Measurements from ENCODE around the gene XBP1. TPM values are rescaled to one million over a fixed set of nuclear protein-coding genes. Genes with fewer than 3 reads are reported as not detected.

XBP1 gene
- 16.8 and 18.2 TPM in 2 replicates for total RNA-seq
- 75.5 TPM for total RNA-seq (2013)
- polyA plus RNA-seq, result 69.8 and 81.9 TPM in 2 replicates
- 404 and 456 TPM in 2 replicates for polyA minus RNA-seq

DNA sequence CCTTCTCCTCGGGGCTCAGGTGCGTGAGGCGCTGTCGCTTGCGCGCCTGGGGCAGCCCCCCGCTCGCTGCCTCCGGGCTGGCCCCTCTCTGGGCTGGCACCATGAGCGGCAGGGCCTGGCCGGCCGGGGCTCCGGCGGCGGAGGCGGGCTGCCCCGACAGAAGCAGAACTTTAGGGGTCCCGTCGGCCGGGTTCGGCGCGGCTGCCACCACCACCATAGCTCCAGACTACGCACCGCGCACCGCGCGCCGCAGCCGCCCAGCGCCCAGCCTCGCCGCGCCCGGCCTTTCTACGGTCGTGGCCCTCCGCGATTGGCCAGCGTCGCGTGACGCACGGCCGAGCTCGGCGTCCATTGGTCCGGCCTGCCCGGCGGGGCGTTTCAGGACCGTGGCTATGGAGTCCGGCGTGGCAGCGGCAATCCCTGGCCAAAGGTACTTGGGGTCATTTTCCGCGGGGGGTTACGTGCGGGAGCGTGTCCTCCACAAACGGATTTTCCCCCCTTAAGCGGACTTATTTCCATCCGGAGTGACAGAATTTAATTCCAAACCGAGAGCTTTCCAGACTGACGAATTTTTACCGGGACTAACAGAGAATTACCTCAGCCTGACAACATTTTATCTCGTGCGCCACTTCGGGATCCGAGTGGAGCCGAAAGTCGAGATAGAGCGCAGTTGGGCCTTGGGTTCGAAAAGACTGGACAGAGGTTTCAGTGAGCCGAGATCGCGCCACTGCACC is at the start of gene XBP1:
Gene XBP1, minus strand, starts transcription at position 262 of the 734 bp plus-strand sequence.
- no peaks in the 10 kb centered on the region for H3K27me3 ChIP-seq (replicated peaks in 1 of 4; ENCODE audit: control extremely low read depth in 1 of 4, control insufficient read depth in 3 of 4, insufficient read depth in 4 of 4, low read length in 3 of 4)
- CTCF ChIA-PET, result interaction anchor here (0.9 to 2.4 kb wide), 6 partner anchors 11 to 59 kb away, joined by 3 to 13 read pairs (median 4); partner anchors contain the start of genes CCDC117, CHEK2 and HSCB
- peak within 1 kb of the TSS; percentile 98 for H3K4me3 Mint-ChIP-seq
- peaks cover 6 to 15% of the 10 kb centered on the region in 2 experiments for H3K36me3 ChIP-seq (replicated peaks in 1 of 2; ENCODE audit: control extremely low read depth in 1 of 2, control insufficient read depth in 1 of 2, extremely low read depth in 1 of 2, insufficient read depth in 2 of 2, low read length in 1 of 2)
- peaks cover 51% of the 10 kb centered on the region for H3K4me1 Mint-ChIP-seq
- under 1% methylated on average over 75 of the region's 78 CpGs for WGBS (ENCODE audit: insufficient coverage)
- POLR2A ChIA-PET, result interaction anchor here (0.7 to 1.6 kb wide), 5 partner anchors 9 to 881 kb away, joined by 3 to 8 read pairs (median 3); no protein-coding TSS in a partner anchor
- DNase-seq, result peak; percentile 94
- no peaks in the 10 kb centered on the region for H3K27me3 Mint-ChIP-seq
- H3K27ac ChIP-seq (ENCODE audit: low read length in 2 of 2), result peak within 1 kb of the TSS; percentile 63 to 96
- peaks cover 29% of the 10 kb centered on the region for H3K79me2 ChIP-seq (ENCODE audit: control insufficient read depth, insufficient read depth, low read length)
- H2AFZ ChIP-seq (ENCODE audit: insufficient read depth, low read depth, low read length, poor library complexity, severe bottlenecking), result peak within 1 kb of the TSS; percentile 82
- H3K9me3 ChIP-seq (ENCODE audit: control extremely low read depth in 1 of 3, control insufficient read depth in 2 of 3, insufficient read depth in 1 of 3, low read length in 2 of 3), result no peaks in the 10 kb centered on the region
- H3K9ac ChIP-seq (ENCODE audit: low read length), result peak within 1 kb of the TSS; percentile 99
- H3K9me3 Mint-ChIP-seq (ENCODE audit: insufficient read depth), result no peaks in the 10 kb centered on the region
- TF ChIP-seq, protein P1, sequence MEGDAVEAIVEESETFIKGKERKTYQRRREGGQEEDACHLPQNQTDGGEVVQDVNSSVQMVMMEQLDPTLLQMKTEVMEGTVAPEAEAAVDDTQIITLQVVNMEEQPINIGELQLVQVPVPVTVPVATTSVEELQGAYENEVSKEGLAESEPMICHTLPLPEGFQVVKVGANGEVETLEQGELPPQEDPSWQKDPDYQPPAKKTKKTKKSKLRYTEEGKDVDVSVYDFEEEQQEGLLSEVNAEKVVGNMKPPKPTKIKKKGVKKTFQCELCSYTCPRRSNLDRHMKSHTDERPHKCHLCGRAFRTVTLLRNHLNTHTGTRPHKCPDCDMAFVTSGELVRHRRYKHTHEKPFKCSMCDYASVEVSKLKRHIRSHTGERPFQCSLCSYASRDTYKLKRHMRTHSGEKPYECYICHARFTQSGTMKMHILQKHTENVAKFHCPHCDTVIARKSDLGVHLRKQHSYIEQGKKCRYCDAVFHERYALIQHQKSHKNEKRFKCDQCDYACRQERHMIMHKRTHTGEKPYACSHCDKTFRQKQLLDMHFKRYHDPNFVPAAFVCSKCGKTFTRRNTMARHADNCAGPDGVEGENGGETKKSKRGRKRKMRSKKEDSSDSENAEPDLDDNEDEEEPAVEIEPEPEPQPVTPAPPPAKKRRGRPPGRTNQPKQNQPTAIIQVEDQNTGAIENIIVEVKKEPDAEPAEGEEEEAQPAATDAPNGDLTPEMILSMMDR (IDR thresholded peaks at IDR 0.05), result no peak
- no peak for TF ChIP-seq EZH2 (IDR thresholded peaks at IDR 0.05; ENCODE audit: borderline replicate concordance, insufficient read depth, low read depth, low read length, poor library complexity, severe bottlenecking)
- H4K20me1 ChIP-seq (ENCODE audit: control insufficient read depth, insufficient read depth, low read length, poor library complexity, severe bottlenecking), result no peaks in the 10 kb centered on the region
- peak; percentile 97 for ATAC-seq (ENCODE audit: low read depth)
- intact Hi-C loops (cut with micrococcal nuclease), result loop anchor here (1.0 to 5.0 kb wide), 4 partner anchors 28 to 1467 kb away; partner anchors contain the start of genes CCDC117, HSCB, OSM and ZNRF3
- H3K4me3 ChIP-seq (ENCODE audit: control extremely low read depth in 1 of 5, extremely low read depth in 1 of 5, insufficient read depth in 1 of 5, low read depth in 2 of 5, low read length in 4 of 5), result peak within 1 kb of the TSS; percentile 71 to 98 (median 91)
- H3K27ac Mint-ChIP-seq, result peak within 1 kb of the TSS; percentile 96
- H3K4me1 ChIP-seq (ENCODE audit: control insufficient read depth in 2 of 2, insufficient read depth in 2 of 2, low read length in 2 of 2), result peaks cover 27 to 40% of the 10 kb centered on the region in 2 donors
- H3K4me2 ChIP-seq (replicated peaks; ENCODE audit: low read depth, low read length, poor library complexity, severe bottlenecking), result peak within 1 kb of the TSS; percentile 88

DNA sequence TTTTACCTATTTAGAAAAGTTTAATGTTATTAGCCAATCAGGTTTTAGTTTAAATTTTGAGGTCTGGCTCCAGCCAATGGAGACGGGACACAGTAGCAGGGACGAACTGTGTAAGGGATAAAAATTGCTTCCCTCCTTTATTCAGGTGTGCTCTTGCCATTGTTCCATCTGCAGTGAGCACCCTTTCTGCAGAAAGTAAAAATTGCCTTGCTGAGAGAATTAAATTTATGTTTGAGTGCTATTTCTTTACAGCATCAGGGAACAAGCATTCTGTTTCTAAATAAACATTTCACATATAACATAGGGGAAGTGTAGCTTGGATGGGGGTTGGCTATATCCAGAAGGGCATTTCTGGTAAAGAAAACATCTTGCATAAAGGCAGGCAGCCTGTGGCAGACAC is 46.6 kb upstream of the XBP1 start:
- Histone ChIP-seq H3K4me1 (ENCODE audit: control insufficient read depth in 2 of 2, insufficient read depth in 2 of 2, low read length in 2 of 2) (no peaks in the 10 kb centered on the region), H3K9me3 (ENCODE audit: control extremely low read depth in 1 of 3, control insufficient read depth in 2 of 3, insufficient read depth in 1 of 3, low read length in 2 of 3) (peaks cover 2 to 25% (median 13%) of the 10 kb centered on the region in 3 donors), H3K27ac (ENCODE audit: low read length in 2 of 2) (no peak overlapping the region), H4K20me1 (ENCODE audit: control insufficient read depth, insufficient read depth, low read length, poor library complexity, severe bottlenecking) (no peaks in the 10 kb centered on the region), H3K79me2 (ENCODE audit: control insufficient read depth, insufficient read depth, low read length) (no peaks in the 10 kb centered on the region), H3K9ac (ENCODE audit: low read length) (no peak overlapping the region), H2AFZ (ENCODE audit: insufficient read depth, low read depth, low read length, poor library complexity, severe bottlenecking) (no peak overlapping the region), H3K4me3 (ENCODE audit: control extremely low read depth in 1 of 5, extremely low read depth in 1 of 5, insufficient read depth in 1 of 5, low read depth in 2 of 5, low read length in 4 of 5) (no peak overlapping the region), H3K4me2 (replicated peaks; ENCODE audit: low read depth, low read length, poor library complexity, severe bottlenecking) (no peak overlapping the region), H3K36me3 (replicated peaks in 1 of 2; ENCODE audit: control extremely low read depth in 1 of 2, control insufficient read depth in 1 of 2, extremely low read depth in 1 of 2, insufficient read depth in 2 of 2, low read length in 1 of 2) (no peaks in the 10 kb centered on the region), H3K27me3 (replicated peaks in 1 of 4; ENCODE audit: control extremely low read depth in 1 of 4, control insufficient read depth in 3 of 4, insufficient read depth in 4 of 4, low read length in 3 of 4) (no peaks in the 10 kb centered on the region)
- no peak for DNase-seq
- intact Hi-C loops (cut with micrococcal nuclease), result no loop called here
- no peak for ATAC-seq (ENCODE audit: low read depth)
- ChIA-PET CTCF (interaction anchor here (0.6 to 1.1 kb wide), 2 partner anchors 9 to 97 kb away, joined by 4 to 5 read pairs; no protein-coding TSS in a partner anchor), POLR2A (no interaction called here)
- H3K27me3 Mint-ChIP-seq, result no peaks in the 10 kb centered on the region
- no CpG with 5 or more reads among the region's 2 CpGs for WGBS (ENCODE audit: insufficient coverage)
- H3K9me3 Mint-ChIP-seq (ENCODE audit: insufficient read depth), result peaks cover 4% of the 10 kb centered on the region
- TF ChIP-seq, protein P1 (IDR thresholded peaks at IDR 0.05), result no peak
- TF ChIP-seq EZH2 (IDR thresholded peaks at IDR 0.05; ENCODE audit: borderline replicate concordance, insufficient read depth, low read depth, low read length, poor library complexity, severe bottlenecking), result no peak
- H3K27ac Mint-ChIP-seq, result no peak overlapping the region
- no peak overlapping the region for H3K4me3 Mint-ChIP-seq
- no peaks in the 10 kb centered on the region for H3K4me1 Mint-ChIP-seq

Measured in B cell (primary cell).